Neural cell (in vitro differentiated cells): ENCODE measurements around the gene TRPM5. TPM values are rescaled to one million over a fixed set of nuclear protein-coding genes. Genes with fewer than 3 reads are reported as not detected.

Source experiments
- H2AFZ ChIP-seq: fragments of 200-600, 300-800 bp; sonication (generic), shearing (Covaris generic); 2 replicates; pipeline ENCODE4 v1.6.0; 2014; ENCODE audit warnings: low read depth, mild to moderate bottlenecking, antibody characterized with exemption, low read length, moderate library complexity
- H3F3A ChIP-seq: fragments of 200-600 bp; shearing (Covaris generic); 2 replicates; pipeline ENCODE4 v1.6.1; 2016; ENCODE audit warnings: mild to moderate bottlenecking, moderate library complexity, mixed read lengths, antibody characterized with exemption, low read length; ENCODE audit not compliant: insufficient read depth, poor library complexity, severe bottlenecking
- H3K27ac ChIP-seq: fragments of 200-600, 300-800 bp; sonication (generic), shearing (Covaris generic); 2 replicates; pipeline ENCODE4 v1.5.1; 2014; ENCODE audit warnings: mild to moderate bottlenecking, low read length, moderate library complexity
- H3K27me3 ChIP-seq: fragments of 300-800, 200-600 bp; sonication (generic), shearing (Covaris generic); 2 replicates; pipeline ENCODE4 v1.6.0; 2014; ENCODE audit warnings: mild to moderate bottlenecking, low read depth, low read length, moderate library complexity; ENCODE audit not compliant: insufficient read depth
- H3K36me3 ChIP-seq: fragments of 300-800, 200-600 bp; sonication (generic), shearing (Covaris generic); 2 replicates; pipeline ENCODE4 v1.5.1; 2014; ENCODE audit warnings: mild to moderate bottlenecking, antibody characterized with exemption, low read length, moderate library complexity; ENCODE audit not compliant: insufficient read depth
- H3K4me2 ChIP-seq: fragments of 300-800, 200-600 bp; sonication (generic), shearing (Covaris generic); 2 replicates; pipeline ENCODE4 v1.6.0; 2014; ENCODE audit warnings: mild to moderate bottlenecking, low read length
- H3K4me3 ChIP-seq: fragments of 300-800, 200-600 bp; sonication (generic), shearing (Covaris generic); 2 replicates; pipeline ENCODE4 v1.5.1; 2014; ENCODE audit warnings: mild to moderate bottlenecking, low read length, moderate library complexity
- H3K79me2 ChIP-seq: fragments of 200-600 bp; shearing (Covaris generic); replicated peaks from 2 replicates; pipeline ENCODE4 v1.6.0; 2014; ENCODE audit warnings: mild to moderate bottlenecking, low read length, moderate library complexity; ENCODE audit not compliant: insufficient read depth
- H3K9ac ChIP-seq: fragments of 300-800, 200-600 bp; sonication (generic), shearing (Covaris generic); 2 replicates; pipeline ENCODE4 v1.6.1; 2016; ENCODE audit warnings: mild to moderate bottlenecking, low read length, mixed read lengths
- H3K9me2 ChIP-seq: fragments of 200-600 bp; shearing (Covaris generic); 2 replicates; pipeline ENCODE4 v1.6.1; 2016; ENCODE audit warnings: mild to moderate bottlenecking, low read length, mixed read lengths; ENCODE audit not compliant: insufficient read depth
- H3K9me3 ChIP-seq: fragments of 200-600, 300-800 bp; sonication (generic), shearing (Covaris generic); 2 replicates; pipeline ENCODE4 v1.6.1; 2016; ENCODE audit warnings: mild to moderate bottlenecking, mixed run types, low read length, moderate library complexity, mixed read lengths
- H4K20me1 ChIP-seq: fragments of 200-600 bp; shearing (Covaris generic); 2 replicates; pipeline ENCODE4 v1.6.1; 2016; ENCODE audit warnings: mild to moderate bottlenecking, mixed run types; ENCODE audit not compliant: insufficient read depth
- EP300 ChIP-seq: fragments of 450-650 bp; conservative IDR thresholded peaks from 2 replicates; pipeline ENCODE4 v1.6.1; 2014; ENCODE audit warnings: antibody characterized with exemption, mild to moderate bottlenecking, moderate library complexity; ENCODE audit not compliant: poor library complexity, severe bottlenecking
- EZH2 ChIP-seq: fragments of 200-600, 300-800 bp; shearing (Covaris generic), sonication (generic); IDR thresholded peaks from 2 replicates; pipeline ENCODE4 v1.6.1; 2014; ENCODE audit warnings: antibody characterized with exemption, low read length, borderline replicate concordance, mild to moderate bottlenecking; ENCODE audit not compliant: insufficient read depth, poor library complexity, severe bottlenecking
- MXI1 ChIP-seq: fragments of 450-650 bp; conservative IDR thresholded peaks from 2 replicates; pipeline ENCODE4 v1.6.1; 2014; ENCODE audit warnings: antibody characterized with exemption, mild to moderate bottlenecking; ENCODE audit not compliant: poor library complexity, severe bottlenecking
- POLR2AphosphoS5 ChIP-seq: IDR thresholded peaks from 2 replicates; pipeline ENCODE4 v1.6.1; 2012
- TAF1 ChIP-seq: IDR thresholded peaks from 2 replicates; pipeline ENCODE4 v1.6.1; 2012; ENCODE audit warnings: low read depth
- polyA plus RNA-seq: library from polyadenylated mRNA; depleted of rRNA; stranded (reverse); fragments of >200 nt; gene quantifications from 2 replicates; pipeline ENCODE4 v1.2.3, GENCODE V29; 2014
- TF ChIP-seq, protein P1 (sequence below): IDR thresholded peaks from 2 replicates; pipeline ENCODE4 v1.6.1; 2012; ENCODE audit warnings: borderline replicate concordance
- TF ChIP-seq, protein P2 (sequence below): fragments of 450-650 bp; IDR thresholded peaks from 2 replicates; pipeline ENCODE4 v1.5.1; 2014; ENCODE audit warnings: antibody characterized with exemption, mild to moderate bottlenecking, moderate library complexity; ENCODE audit not compliant: poor library complexity, severe bottlenecking

The TRPM5 gene
- polyA plus RNA-seq, 1 donor from 2014 or later, result not detected

DNA sequence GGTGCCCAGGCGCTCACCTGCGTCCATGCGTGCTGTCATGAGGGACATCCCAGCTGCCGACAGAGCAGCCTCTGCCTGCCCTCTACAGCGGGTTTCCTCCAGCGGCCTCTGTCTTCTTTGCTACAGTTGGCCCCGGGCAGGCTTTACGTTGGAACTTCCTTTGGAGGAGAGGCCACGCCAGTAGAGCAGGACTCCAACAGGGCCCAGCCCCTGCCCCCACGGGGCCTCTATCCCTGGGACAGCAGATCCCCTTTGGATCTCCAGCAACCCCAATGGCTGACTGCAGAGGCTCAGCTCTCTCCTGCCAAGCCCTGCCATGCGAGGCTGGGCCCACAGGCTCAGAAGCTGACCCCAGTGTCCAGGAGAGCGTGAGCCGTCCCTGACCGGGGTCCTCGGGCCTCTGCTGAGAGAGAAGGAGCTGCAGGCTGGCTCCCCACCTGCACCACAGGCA, 12.1 kb downstream of the TRPM5 start:
- Histone ChIP-seq H4K20me1 (no peaks in the 10 kb centered on the region), H3K27me3 (no peaks in the 10 kb centered on the region), H3K4me2 (no peak overlapping the region), H3K9me3 (no peaks in the 10 kb centered on the region), H3K27ac (no peak overlapping the region), H3K36me3 (no peaks in the 10 kb centered on the region), H3K9ac (no peak overlapping the region), H2AFZ (no peak overlapping the region), H3K9me2 (no peaks in the 10 kb centered on the region), H3F3A (no peaks in the 10 kb centered on the region), H3K79me2 (no peaks in the 10 kb centered on the region), H3K4me3 (no peak overlapping the region)
- TF ChIP-seq MXI1 (no peak), TAF1 (no peak), EZH2 (no peak)
- TF ChIP-seq, protein P1, sequence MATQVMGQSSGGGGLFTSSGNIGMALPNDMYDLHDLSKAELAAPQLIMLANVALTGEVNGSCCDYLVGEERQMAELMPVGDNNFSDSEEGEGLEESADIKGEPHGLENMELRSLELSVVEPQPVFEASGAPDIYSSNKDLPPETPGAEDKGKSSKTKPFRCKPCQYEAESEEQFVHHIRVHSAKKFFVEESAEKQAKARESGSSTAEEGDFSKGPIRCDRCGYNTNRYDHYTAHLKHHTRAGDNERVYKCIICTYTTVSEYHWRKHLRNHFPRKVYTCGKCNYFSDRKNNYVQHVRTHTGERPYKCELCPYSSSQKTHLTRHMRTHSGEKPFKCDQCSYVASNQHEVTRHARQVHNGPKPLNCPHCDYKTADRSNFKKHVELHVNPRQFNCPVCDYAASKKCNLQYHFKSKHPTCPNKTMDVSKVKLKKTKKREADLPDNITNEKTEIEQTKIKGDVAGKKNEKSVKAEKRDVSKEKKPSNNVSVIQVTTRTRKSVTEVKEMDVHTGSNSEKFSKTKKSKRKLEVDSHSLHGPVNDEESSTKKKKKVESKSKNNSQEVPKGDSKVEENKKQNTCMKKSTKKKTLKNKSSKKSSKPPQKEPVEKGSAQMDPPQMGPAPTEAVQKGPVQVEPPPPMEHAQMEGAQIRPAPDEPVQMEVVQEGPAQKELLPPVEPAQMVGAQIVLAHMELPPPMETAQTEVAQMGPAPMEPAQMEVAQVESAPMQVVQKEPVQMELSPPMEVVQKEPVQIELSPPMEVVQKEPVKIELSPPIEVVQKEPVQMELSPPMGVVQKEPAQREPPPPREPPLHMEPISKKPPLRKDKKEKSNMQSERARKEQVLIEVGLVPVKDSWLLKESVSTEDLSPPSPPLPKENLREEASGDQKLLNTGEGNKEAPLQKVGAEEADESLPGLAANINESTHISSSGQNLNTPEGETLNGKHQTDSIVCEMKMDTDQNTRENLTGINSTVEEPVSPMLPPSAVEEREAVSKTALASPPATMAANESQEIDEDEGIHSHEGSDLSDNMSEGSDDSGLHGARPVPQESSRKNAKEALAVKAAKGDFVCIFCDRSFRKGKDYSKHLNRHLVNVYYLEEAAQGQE, result no peak

DNA sequence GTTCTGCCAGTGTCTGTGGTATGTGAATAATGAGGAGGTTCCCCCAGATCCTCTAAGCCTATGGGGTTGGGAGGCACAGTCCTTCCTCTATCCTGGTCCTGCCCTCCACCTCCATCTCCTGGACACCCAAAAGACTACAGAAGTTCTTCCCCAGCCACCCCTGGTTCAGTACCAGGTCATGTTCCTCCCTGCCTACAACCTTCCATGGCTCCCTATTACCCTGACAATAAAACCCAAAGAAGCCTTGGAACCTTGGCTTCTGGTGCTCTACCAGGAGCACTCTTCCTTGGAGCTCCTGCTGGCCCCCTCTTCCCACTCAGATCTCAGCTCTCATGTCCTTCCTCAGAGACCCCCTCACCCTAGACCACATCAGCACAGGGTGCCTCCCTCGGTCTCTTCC, 12.9 kb downstream of the TRPM5 start:
- Histone ChIP-seq H3K27me3 (no peaks in the 10 kb centered on the region), H3K9me2 (no peaks in the 10 kb centered on the region), H3K79me2 (no peaks in the 10 kb centered on the region), H3K9ac (no peak overlapping the region), H2AFZ (no peak overlapping the region), H3K4me2 (no peak overlapping the region), H3K9me3 (no peaks in the 10 kb centered on the region), H3K36me3 (no peaks in the 10 kb centered on the region), H3K4me3 (no peak overlapping the region), H3F3A (no peaks in the 10 kb centered on the region), H3K27ac (no peak overlapping the region), H4K20me1 (no peaks in the 10 kb centered on the region)
- TF ChIP-seq, protein P1, result no peak
- TF ChIP-seq, protein P2, sequence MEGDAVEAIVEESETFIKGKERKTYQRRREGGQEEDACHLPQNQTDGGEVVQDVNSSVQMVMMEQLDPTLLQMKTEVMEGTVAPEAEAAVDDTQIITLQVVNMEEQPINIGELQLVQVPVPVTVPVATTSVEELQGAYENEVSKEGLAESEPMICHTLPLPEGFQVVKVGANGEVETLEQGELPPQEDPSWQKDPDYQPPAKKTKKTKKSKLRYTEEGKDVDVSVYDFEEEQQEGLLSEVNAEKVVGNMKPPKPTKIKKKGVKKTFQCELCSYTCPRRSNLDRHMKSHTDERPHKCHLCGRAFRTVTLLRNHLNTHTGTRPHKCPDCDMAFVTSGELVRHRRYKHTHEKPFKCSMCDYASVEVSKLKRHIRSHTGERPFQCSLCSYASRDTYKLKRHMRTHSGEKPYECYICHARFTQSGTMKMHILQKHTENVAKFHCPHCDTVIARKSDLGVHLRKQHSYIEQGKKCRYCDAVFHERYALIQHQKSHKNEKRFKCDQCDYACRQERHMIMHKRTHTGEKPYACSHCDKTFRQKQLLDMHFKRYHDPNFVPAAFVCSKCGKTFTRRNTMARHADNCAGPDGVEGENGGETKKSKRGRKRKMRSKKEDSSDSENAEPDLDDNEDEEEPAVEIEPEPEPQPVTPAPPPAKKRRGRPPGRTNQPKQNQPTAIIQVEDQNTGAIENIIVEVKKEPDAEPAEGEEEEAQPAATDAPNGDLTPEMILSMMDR, result no peak
- TF ChIP-seq EP300 (no peak), POLR2AphosphoS5 (no peak), TAF1 (no peak), EZH2 (no peak), MXI1 (no peak)
